Activated T-cell treated with anti-CD3 and anti-CD28 coated beads for 4 hours (primary cell): ENCODE measurements around the gene LGALS7B.
"Not testable (repeated sequence)": the region's sequence is repeated elsewhere in the genome, so short reads cannot be mapped to it uniquely, and the experiment has no call there.

Experiments used
- DNase-seq: peaks from one replicate; pipeline ENCODE4 v3.0.0-alpha.2; 2020

The LGALS7B gene

GRCh38 chr19:38825936-38826335 is 36.9 kb downstream of the LGALS7B start:
- not testable (repeated sequence) for DNase-seq

- DNase-seq, result no peak
These were observed 38.0 kb downstream of the LGALS7B start for GRCh38 chr19:38826856-38827551.

DNA sequence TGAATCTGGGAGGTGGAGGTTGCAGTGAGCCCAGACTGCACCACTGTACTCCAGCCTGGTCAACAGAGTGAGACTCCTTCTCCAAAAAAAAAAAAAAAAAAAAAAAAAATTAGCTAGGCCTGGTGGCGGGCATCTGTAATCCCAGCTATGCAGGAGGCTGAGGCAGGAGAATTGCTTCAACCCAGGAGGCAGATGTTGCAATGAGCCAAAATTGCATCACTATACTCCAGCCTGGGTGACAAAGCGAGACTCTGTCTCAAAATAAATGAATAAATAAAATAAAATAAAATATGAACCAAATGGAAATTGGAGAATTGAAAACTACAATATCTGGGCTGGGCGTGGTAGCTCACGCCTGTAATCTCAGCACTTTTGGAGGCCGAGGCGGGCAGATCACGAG is 40.2 kb downstream of the LGALS7B start:
- not testable (repeated sequence) for DNase-seq

DNA sequence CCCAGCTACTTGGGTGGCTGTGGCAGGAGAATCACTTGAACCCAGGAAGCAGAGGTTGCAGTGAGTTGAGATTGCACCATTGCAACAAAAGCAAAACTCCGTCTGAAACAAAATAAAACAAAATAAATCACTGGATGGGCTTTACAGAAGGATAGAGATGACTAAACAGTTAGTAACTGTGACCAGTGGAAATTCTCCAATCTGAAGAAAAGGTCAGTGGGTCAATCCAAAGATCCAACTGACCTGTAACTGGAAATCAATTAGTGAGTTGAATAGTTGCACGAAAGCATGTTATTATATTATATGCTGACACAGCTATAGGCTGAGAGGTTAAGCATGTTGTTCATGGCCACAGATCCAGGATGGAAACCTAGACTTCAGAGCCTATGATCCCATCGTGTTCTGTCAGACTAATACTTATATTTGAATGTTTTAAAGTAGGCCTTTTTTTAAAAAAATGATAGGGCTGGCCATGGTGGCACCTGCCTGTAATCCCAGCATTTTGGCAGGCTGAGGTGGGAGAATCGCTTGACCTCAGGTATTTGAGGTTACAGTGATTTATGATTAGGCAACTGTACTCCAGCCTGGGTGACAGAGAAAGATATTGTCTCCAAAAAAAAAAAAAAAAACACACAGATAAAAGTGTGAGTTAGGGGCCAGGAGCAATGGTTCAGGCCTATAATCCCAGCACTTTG is 41.2 kb downstream of the LGALS7B start:
- no peak for DNase-seq

DNA sequence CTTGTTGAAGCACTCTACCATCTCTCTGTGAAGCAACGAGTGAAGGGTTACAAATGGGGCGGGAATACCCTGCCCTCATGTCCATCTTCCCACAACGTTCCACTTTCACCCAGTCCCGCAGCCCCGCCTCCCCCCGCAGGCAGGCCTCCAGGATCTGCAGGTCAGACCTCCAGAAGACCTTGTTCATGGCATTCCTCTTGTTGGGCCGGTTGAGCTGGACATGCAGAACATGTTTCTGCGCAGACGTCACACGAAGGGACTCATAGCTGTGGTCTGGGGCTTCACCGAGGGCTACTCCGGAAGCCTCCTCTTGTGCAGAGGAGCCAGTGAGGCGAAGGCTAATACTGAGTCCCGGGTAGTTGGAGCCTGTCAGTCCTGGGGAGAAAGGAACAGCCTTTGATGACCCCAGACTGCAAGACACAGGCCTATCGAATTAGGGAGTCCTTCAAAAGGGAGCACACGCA is 42.2 kb downstream of the LGALS7B start:
- no peak for DNase-seq

- no peak for DNase-seq
These were observed 44.1 kb downstream of the LGALS7B start for GRCh38 chr19:38833092-38833425.

- no peak for DNase-seq
These were observed 45.1 kb downstream of the LGALS7B start for GRCh38 chr19:38834104-38834490.

DNA sequence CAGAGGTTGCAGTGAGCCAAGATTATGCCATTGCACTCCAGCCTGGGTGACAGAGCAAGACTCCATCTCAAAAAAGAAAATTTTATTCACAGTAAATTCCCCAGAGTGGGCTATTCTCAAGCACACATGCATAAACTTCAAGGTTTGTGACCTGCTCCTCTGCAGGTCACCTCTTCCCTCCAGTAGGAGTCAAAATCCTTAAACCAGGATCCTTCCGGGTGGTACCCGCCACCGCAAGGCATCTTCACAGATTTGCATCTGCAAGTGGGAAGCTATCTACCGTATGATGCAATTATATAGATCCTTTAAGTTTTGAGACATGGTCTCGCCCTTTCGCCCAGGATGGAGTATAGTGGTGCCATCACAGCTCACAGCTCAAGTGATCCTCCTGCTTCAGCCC is 45.6 kb downstream of the LGALS7B start:
- DNase-seq, result no peak

DNA sequence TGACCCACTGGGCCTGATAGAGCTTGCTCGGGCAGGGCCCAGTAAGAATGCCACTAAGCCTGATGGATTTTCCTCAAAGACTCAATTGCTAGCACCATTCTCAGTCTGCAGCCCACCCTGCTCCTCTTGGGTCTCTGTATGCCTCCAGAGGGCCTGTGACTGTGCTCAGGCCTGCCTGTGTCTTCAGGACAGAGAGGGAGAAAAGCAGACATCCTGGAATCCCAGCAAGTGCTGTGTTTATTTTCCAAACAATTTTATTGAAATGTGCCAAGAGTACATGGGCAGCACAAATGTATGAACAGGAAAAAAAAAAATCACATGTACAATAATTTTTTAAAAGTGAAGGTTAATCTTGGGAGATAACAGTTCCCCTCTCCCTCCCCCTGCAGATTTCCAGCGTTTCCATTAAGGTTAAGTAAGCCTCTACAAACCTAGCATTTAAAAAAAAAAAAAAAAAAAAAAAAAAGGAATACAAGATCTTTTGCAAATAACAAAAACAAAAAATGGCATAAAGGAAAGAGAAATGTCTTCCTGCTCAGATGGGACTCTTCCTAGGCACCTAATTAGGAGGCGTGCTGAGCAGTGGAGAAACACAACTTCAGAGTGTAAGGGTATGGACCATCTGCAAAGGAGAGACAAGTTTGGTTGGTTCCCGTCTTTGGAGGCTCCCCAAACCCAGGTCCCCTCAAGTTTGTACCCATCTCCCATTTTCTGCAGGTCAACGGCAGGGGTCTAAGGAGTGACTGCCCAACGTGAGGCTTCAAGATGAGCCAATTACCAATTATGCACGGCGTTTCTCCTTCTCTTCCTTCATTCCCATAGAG is 47.4 kb downstream of the LGALS7B start:
- no peak for DNase-seq

- DNase-seq, result no peak
These were observed 48.1 kb downstream of the LGALS7B start for GRCh38 chr19:38836983-38837626.

DNA sequence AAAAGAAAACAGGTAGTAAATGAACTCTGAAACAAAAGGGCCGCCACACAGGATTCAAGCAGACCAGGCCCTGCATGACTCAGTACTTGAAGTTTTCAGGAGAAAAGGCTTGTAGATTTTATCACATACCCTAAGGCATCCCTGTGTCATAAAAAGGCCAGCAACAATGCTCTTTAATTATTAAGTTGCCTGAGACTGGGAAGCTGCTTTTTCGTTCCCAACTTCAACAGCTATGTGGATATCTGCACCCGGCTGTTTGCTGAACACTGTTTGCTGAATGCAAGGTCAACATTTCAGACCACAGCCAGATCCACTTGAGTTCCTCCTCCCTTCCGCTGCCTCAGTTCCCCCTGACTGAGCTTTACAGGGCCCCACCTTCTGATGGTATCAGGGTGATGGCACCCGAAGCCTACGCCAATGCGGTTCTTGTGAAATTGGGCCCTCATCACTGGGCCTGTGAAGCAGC is 48.7 kb downstream of the LGALS7B start:
- no peak for DNase-seq

DNA sequence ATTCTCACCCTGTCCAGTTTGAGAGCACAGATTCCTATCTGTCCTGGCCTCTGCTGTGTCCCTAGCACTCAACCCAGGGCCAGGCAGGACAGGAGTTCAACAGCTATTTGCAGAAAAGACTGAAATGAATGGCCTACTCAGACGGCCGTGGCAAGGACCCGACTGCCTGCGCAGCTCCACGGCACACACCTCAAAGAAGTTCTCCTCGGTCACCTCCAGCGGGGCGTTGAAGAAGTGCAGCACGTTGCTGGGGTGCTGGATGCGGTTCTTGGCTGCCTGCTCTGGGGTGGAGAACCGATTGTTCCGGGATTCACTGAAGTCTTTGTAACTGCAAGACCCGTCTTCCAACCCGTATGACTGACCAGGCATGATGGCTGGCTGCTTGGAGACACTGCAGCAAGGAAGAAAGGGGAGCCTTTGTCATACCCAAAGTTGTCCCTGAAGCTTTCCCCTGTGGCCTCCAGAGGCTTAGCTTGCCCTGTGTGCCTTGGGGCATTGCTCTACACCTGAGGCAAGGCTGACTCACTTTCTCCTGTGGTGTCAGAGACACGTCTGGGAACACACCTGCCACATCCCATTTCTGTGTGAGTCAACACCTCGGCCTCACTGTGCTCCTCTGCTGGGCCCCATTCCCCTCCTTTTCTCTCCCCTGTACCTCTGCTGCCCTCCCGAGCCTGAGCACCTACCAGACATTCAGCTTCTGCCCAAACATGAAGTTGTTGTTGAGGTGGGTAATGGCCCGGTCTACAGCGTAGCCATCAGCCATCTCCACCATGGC is 49.4 kb downstream of the LGALS7B start:
- peak; percentile 47 for DNase-seq

DNA sequence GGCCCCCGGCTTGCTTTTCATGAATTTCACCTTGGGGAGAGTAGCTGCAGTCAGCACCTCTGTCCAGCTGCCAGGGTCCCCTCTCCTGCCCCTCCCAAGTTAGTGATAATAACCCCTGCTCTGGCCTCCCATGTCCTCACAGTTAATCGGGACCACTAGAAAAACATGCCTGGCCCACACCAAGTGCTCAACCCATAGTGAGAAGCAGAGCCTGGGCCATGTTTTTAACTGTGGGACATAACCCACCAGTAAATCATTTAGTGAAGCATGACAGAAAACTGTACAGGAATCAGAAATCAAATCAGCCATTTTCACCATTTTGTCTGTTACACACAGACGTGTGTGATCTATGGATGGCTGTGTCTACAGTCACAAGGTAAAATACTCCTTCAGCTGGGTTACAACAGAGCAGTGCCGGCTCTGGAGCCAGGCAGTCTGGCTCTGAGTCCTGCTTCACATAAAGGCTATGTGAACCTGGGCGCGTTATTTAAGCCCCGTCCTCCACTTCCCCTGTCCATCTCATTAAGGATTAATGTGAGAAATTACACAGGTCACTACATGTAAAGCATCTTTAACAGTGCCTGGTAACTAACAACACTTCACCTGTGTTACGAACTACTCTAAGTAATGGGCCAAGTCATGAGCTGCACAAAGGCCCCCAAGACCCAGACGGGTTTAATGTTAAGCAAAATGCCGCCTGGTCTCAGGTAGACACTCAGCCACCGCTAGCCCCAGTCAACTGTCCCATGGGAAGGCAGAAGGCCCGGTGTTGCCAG is 50.2 kb downstream of the LGALS7B start:
- DNase-seq, result no peak

DNA sequence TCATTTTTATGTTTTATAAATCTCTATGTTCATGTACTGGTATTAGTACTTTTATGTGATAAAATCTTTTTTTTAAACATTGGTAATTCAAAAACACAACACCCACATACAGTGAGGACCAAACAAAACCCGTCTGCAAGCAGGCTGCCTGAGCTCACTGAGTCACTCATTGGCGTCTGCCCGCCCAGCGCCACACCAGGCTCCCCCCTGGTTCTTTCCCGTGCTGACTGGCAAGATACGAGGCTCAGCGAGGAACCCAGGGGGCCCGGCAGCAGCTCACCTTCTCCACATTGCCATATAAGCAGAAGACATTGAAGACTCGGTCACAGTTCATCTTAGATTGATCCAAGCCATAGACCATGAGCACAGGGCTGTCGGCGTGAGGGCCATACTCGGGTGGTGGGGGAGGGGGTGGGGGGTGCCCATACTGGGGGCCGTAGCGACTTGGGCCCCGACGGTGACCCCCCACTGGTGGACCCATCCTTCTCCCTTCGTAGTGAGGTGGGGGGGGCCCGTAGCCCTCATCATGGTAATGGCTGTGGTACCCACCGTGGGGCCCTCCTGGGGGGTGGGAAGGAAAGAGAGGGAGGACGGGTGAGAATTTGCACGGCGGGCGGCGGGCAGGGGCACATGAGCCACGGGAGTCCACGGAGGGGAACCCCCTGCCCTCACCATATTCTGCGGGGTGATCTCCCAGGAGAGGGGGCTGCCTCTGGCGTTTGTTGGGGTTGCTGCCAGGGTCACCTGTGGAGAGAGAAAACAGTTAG is 51.0 kb downstream of the LGALS7B start:
- DNase-seq, result no peak

DNA sequence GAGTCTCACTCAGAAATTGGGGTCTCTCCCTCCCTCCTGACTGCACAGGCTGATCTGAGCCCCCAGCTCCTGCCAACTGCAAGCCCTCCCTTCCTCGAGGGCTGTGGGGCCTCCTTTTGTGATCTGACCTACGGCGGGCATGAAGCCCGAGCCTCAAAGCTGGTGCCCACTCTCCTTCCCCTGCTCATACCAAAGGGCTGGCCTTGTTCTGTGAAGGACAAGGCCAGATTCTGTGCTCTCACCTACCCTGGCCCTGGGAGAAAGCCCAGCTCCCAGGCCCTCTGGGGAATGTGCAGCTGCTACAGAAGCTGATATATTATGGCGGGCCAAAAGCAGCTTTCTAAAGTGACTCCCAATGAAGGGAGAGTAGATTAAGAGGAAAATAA is 51.6 kb downstream of the LGALS7B start:
- no peak for DNase-seq
